Glomerular endothelial cell (primary cell): ENCODE measurements around the gene TERT. TPM values are rescaled to one million over a fixed set of nuclear protein-coding genes. Genes with fewer than 3 reads are reported as not detected.

Source experiments
- DNase-seq: peaks from one replicate; pipeline ENCODE4 v3.0.0-alpha.2; 2011; ENCODE audit warnings: low read depth, low spot score; ENCODE audit errors: extremely low read depth
- total RNA-seq: library from RNA; depleted of rRNA; stranded (reverse); fragments of >200 nt; gene quantifications from 2 replicates; pipeline ENCODE4 v1.2.3, GENCODE V29; 2015

The TERT gene
- total RNA-seq, 1 donor from 2014 or later = not detected

DNA sequence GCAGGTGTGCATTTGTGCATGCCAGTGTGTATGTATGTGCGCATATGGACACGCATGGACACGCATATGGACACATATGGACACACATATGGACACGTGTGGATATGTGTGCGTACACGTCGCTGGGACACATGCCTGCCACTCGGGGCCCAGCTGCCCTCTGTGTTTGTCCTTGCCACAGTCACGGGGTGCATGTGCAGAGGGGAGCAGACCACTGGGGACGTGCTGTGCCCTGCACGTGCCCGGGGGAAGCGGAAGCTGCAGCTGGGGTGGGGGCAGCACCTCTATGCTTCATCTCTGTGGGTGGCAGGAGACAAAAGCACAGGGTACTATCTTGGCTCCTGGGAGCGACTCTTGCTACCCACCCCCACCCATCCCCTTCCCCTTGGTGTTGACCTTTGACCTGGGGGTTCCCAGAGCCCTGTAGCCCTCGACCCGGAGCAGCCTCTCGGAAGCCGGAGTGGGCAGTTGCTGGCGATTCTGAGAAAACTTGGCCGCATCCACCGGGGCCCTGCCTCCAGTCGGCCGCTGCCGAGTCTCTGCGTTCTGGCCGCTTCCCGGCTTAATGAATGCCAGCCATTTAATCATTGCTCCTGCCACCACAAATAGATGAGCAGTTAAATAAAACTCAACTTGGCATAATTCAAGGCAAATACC, 72.1 kb downstream of the TERT start:
- no peak for DNase-seq

DNA sequence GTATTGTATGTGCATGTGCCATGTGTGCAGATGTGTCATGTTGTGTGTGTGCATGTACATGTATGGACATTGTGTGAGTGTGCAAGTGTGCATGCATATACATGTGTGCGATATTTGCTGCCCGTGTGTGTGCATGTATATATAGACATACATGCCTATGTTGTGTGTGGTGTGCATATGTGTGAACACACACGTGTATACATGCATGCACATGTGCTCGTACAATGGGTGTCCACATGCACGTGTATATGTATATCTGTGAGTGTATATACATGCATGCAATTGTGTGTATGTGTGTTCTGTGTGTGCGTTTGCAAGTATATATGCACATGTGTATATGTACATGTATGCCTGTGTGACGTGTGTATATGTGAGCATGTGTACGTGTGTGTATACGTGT, 72.7 kb downstream of the TERT start:
- DNase-seq = no peak

DNA sequence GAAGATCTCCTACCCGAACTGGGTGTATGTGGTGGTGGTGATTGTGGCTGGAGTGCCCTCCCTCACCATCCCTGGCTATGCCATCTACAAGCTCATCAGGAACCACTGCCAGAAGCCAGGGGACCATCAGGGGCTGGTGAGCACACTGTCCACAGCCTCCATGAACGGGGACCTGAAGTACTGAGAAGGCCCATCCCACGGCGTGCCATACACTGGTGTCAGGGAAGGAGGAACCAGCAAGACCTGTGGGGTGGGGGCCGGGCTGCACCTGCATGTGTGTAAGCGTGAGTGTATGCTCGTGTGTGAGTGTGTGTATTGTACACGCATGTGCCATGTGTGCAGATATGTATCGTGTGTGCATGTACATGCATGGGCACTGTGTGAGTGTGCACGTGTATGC, 73.1 kb downstream of the TERT start:
- DNase-seq = no peak

DNA sequence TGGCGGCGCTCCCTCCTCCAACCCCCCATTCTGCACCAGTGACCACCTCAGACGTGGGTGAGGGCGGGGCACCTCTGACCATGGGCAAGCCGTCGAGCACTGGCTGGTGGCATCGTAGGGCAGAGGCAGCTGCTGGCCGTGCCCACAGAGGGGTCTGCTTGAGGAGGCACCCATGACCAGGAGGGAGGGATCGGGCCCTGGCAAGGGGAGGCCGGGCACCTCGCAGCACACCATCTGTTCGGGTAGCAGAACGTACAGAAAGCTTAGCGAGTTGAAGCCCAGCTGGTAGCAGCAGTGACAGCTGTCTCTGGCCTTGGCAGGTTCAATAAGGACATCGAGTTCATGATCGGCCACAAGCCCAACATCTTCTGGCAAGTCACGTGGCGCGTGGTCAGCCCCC, 74.0 kb downstream of the TERT start:
- DNase-seq = no peak

DNA sequence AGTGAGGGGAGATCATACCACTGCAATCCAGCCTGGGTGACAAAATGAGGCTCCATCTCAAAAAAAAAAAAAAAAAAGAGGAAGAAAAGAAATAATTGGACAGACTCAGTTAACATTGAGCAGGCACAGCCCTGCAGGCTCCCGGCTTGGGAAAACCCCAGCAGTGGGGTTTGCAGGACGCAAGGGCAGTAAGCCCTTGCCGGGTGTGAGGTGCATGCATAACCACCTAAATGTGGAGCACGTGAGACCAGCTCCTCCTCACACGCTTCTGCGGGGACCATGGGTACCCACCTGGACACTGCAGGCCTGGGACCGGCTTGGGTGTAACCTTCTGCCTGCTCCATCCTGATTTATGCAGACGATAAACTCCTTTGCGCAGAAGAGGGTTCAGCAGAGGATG, 74.5 kb downstream of the TERT start:
- DNase-seq = no peak

DNA sequence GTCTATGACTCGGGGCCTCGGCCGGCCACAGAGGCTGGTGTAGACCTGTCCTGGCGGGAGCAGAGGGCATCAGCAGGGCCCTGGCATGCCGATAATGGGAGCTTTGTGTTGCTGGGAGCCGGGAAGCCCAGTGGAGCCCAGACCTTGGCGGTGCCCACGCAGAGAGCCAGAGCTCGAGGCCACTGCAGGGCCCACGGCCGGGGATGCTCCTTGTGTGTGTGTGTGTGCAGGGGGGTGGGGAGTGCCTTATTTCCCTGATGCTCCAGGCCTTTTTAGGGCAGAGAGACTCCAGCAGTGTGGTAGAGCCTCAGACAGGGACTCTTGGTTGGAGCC, 75.1 kb downstream of the TERT start:
- DNase-seq = no peak

DNA sequence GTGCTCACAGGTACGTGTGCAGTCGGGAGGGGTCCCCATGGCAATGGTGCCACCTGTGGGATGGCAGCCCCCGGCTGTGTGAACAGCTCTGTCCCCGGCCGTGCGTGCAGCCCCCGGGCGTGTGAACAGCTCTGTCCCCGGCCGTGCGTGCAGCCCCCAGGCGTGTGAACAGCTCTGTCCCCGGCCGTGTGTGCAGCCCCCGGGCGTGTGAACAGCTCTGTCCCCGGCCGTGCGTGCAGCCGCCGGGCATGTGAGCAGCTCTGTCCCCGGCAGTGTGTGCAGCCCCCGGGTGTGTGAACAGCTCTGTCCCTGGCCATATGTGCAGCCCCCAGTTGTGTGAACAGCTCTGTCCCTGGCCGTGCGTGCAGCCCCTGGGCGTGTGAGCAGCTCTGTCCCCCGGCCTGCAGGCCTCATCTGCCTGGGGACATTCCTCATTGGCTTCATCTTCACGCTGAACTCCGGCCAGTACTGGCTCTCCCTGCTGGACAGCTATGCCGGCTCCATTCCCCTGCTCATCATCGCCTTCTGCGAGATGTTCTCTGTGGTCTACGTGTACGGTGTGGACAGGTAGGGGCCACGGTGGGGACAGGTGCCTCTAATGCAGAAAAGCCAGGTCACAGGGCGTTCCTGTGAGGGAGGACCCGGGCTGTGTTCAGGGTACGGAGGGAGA, 75.6 kb downstream of the TERT start:
- no peak for DNase-seq

DNA sequence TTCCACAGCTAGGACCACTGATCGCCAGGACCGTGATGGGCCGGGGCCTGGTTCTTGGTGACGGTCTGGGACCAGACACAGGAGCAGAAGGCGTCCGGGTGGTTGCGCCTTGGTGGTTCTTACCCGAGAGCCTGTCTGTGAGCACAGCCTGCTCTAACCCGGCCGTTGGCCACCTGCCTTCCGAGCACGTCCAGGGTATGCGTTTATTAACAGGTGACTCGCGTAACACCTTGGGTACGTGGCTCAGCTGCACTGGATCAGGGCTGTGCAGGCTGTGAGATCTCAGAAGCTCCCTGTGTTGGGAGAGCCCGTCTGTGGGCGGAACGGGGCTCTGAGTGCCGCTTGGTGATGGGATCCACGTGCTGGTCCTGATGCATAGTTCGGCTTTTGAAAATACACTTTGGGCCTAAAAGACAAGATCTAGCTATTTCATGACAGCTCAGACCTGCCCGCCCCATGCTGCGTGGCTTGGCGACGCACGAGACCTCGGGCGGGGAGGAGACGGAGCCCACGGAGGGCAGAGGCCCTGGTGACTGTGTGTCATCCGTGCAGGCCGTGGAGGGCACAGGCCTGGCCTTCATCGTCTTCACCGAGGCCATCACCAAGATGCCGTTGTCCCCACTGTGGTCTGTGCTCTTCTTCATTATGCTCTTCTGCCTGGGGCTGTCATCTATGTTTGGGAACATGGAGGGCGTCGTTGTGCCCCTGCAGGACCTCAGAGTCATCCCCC, 76.4 kb downstream of the TERT start:
- DNase-seq = no peak

DNA sequence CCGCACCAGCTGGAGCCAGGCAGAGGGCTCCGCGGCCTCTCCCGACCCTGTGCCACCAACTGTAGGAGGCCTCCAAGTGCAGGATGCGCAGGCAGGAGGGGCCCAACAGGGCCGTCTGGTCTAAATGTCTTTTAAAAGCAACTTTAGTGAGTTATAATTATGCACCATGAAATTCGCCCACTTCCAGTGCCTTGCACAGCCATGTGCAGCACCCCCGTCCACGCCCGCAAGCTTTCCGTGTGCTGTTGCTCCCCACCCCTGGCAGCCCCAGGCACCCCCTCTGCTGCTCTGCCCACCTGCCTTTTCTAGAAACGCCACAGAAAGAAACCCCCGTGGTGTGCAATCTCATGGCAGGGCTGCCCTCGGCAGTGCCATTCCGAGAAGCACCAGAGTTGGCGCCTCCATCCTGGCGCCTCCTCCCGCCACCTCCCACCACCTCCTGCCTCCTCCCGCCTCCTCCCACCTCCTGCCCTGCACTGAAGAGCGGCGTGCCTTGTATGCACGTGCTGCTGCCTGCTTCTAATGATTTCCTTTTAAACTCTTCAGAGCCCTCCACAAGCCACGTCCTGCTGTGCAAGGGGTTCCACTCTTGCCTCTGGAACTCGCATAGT, 77.2 kb downstream of the TERT start:
- DNase-seq = no peak

DNA sequence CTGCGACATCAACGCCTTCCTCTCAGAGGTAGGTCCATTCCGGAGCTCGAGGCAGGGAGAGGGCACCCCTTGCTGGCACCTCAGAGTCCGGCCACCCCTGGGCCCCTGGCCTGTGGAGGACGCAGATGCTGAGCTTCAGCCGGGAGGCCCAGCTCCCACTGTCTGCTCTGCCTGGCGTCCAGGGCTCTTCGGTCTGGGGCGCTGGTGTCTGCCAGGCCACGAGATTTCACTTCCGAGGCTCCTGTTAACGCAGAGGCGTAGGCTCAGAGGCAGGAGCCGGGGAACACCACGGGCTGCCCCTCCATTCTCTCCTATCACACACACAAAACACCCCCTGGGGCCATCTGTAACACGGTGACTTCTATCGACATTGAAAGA, 78.0 kb downstream of the TERT start:
- no peak for DNase-seq

DNA sequence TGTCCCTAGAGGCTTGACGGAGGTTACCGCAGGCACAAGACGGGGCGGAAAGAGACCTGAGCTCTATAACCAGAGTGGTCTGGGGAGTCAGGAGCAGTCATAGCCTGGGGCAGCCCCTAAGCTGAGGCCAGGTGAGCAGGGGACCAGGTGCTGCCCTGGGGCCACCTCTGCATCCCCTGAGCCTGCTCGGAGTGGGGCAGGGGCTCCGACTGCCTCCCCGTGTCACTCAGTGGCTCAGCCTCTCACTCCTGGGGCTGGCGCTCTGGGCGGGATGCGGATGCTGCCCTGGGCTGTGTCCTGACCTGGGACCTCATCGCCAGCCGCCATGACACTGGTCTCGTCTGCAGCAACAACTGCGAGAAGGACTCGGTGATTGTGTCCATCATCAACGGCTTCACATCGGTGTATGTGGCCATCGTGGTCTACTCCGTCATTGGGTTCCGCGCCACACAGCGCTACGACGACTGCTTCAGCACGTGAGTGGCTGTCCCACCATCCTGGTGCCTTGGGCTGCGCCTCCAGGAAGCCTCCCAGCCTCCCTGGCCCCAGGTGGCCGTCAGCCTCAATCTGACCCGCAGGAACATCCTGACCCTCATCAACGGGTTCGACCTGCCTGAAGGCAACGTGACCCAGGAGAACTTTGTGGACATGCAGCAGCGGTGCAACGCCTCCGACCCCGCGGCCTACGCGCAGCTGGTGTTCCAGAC, 78.5 kb downstream of the TERT start:
- no peak for DNase-seq

DNA sequence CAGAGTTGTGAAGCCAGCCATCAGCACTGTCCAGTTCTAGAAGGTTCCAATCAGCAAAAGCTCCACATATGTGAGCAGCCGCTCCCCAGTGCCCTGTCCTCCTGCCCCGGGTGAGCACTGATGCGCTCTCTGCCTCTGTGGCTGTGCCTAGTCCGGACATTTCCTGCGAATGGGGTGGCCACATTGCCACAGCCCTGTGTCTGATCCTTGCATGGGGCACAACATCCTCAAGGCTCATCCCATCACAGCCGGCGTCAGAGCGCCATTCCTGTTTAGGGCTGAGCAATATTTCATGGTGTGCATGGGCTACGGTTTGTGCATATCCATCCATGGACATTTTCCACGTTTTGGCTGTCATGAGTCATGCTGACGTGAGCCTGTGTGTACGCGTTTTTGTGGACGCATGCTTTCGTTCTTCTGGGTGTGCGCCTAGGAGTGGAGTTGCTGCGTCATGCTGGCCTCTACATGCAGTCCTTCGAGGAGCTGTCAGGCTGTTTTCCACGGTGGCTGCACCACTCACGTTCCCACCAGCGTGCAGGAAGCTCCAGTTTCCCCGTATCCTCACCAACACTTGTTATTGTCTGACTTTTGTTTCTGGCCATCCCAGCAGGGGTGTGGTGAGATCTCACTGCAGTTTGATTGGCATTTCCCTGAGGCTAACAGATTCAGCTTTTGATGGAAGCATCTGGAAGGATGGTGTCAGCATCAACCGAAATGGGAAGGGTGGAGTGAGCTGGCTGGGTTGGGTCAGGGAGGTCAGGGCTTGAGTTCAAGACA, 79.4 kb downstream of the TERT start:
- no peak for DNase-seq

DNA sequence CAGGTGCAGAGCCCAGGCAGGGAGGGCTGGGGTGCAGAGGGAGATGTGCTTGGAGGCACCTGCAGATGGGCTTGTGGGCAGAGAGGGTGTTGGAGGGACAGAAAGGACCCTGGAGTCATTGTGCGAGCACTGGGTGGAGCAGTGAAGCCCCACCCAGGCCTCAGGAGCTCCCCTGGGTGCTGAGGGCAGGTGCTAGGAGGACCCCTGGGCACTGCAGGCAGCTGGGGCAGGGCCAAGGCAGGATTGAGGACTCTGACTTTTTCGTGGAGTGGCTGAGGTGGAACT, 80.0 kb downstream of the TERT start:
- no peak for DNase-seq

DNA sequence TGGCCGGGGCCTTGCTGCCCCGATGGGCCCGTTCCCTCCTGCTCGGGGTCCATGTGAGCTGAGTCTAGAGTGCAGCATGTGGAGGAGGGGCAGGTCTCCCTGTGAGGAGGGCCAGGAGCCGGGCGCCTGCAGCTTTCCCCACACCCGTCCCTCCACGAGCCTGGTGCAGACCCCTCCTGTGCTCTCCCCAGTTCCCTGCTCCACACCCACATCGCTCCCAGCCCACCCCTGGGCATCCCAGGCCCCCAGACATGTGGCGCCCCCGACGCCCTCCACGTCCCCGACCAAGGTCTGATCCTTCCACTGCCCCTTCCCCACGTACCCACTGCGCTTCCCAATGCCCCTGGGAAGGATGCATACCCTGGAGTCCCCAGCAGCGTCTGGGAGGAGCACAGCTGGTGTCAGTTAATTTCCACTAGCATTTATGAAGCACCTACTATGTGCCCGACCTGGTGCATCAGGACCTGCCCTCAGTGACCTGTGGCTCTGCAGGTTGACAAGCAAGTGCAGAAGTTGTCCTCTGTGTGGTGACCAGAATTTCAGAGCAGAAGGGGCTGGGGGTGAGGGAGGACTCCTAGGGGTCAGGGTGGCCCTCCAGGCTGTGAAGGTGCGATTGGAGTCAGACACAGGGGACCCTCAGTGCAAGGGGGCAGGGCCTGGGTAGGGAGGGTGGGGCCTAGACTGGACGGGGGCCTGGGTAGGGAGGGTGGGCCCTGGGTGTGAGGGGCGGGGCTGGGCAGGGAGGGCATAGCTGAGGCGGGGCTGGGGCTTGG, 80.5 kb downstream of the TERT start:
- DNase-seq = no peak

DNA sequence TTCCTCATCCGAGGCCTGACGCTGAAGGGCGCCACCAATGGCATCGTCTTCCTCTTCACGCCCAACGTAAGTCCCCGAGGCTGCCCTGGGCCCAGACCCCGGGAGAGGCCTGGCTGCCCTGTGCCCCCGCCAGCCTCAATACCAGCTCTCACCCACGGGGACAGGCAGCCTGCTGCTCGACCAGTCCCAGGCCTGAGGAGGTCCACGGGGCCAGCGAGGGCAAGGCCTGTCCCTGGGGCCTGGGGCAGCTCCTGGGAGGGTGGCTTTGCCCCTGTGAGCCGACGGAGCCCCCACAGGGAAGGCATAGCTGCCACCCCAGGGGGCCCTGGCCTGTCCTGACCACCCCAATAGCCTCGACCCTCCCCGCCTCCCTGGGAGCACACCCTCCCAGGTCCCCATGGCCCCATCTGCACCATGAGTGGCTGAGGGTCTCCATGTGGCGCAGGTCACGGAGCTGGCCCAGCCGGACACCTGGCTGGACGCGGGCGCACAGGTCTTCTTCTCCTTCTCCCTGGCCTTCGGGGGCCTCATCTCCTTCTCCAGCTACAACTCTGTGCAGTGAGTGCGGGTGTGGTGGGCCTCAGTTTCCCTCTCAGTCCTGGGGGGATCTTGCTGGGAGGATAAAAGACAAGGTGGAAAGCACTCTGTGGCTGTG, 81.2 kb downstream of the TERT start:
- no peak for DNase-seq

DNA sequence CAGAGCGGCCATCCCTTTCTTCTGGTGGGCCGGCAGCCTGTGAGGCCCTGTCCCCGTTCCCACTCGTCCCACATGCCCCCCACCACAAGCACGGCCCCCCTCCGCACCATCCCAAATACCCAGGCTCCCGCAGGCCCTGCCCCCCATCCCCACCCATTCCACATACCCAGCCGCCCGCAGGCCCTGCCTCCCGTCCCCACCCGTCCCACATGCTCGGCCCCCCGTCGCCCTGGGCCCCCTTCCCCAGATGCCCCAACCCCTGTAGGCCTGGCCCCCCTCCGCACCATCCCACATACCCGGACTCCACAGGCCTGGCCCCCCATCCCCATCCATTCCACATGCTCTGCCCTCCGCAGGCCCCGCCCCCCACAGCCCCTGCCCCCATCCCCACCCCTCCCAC, 82.0 kb downstream of the TERT start:
- DNase-seq = no peak

DNA sequence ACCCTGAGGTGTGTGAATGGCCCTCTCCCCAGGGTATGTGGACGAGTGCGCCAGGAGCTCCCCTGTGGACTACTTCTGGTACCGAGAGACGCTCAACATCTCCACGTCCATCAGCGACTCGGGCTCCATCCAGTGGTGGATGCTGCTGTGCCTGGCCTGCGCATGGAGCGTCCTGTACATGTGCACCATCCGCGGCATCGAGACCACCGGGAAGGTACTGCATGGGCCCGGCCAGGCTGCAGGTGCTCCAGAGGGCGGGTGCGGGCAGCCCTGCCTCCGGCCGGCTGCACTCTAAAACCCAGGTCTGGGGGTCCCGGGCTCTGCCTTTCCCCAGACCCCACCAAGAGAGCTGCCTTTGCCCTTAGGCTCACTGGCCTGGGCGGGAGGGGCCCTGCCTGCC, 82.6 kb downstream of the TERT start:
- DNase-seq = no peak

DNA sequence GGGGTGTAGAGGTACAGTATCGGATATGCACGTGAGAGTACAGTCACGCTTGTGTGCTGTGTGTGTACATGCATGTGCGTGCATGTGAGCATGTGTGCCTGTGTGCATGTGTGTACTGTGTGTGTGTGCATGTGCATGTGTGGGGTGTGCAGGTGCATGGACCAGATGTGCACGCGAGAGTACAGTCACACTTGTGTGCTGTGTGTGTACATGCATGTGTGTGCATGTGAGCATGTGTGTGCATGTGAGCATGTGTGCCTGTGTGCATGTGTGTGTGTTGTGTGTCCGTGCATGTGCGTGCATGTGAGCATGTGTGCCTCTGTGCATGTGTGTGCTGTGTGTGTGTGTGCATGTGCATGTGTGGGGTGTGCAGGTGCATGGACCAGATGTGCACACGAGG, 83.2 kb downstream of the TERT start:
- DNase-seq = no peak

DNA sequence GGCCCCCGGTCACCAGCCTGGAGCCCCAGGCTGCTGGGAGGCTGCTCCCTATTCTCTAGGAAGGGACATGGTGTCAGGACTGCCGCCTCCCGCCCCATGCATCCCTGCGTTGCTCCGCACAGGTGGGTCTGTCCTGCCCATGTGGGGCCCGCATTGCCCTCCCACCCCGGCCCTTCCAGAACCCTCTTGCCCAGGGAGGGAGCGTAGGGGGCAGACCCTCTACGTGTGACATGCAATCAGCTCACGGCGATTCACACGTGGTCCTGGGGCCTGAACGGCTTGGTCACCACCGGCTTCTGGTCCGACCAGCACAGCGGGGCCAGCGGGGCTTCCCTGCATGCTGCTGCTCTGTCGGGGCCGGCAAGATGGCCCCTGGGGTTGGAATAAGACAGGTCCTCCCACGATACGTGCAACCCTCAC, 84.0 kb downstream of the TERT start:
- no peak for DNase-seq
